GM10847 (cell line): ENCODE results near the gene BHLHE40.

Experiments used
- POLR2A ChIP-seq: IDR thresholded peaks from 2 replicates; pipeline ENCODE4 v1.6.1; 2011; ENCODE audit not compliant: insufficient read length; ENCODE audit errors: extremely low read depth

BHLHE40 gene

GRCh38 chr3:4992118-4992517 lies 12.9 kb downstream of the BHLHE40 start:
- no peak for TF ChIP-seq POLR2A

GRCh38 chr3:4993276-4994143 lies 14.3 kb downstream of the BHLHE40 start:
- TF ChIP-seq POLR2A = no peak

- TF ChIP-seq POLR2A = no peak
Observed at GRCh38 chr3:4994144-4994730, 15.0 kb downstream of the BHLHE40 start.

GRCh38 chr3:4994823-4995499 lies 15.7 kb downstream of the BHLHE40 start:
- no peak for TF ChIP-seq POLR2A

GRCh38 chr3:4995500-4996053 lies 16.3 kb downstream of the BHLHE40 start:
- no peak for TF ChIP-seq POLR2A

- TF ChIP-seq POLR2A = no peak
Observed at GRCh38 chr3:4996223-4996765, 17.1 kb downstream of the BHLHE40 start.

GRCh38 chr3:4996771-4997291 lies 17.6 kb downstream of the BHLHE40 start:
- TF ChIP-seq POLR2A = no peak

- no peak for TF ChIP-seq POLR2A
Observed at GRCh38 chr3:4997946-4998345, 18.7 kb downstream of the BHLHE40 start.

- TF ChIP-seq POLR2A = no peak
Observed at GRCh38 chr3:4999531-5000184, 20.4 kb downstream of the BHLHE40 start.

GRCh38 chr3:5001135-5001534 lies 21.9 kb downstream of the BHLHE40 start:
- TF ChIP-seq POLR2A = no peak

GRCh38 chr3:5001805-5002173 lies 22.6 kb downstream of the BHLHE40 start:
- TF ChIP-seq POLR2A = no peak

- TF ChIP-seq POLR2A = no peak
Observed at GRCh38 chr3:5002174-5002870, 23.1 kb downstream of the BHLHE40 start.

- no peak for TF ChIP-seq POLR2A
Observed at GRCh38 chr3:5002871-5003247, 23.6 kb downstream of the BHLHE40 start.
